Psoas muscle (tissue), 8 donors: ENCODE results near the gene TRIM8. TPM values are rescaled to one million over a fixed set of nuclear protein-coding genes. Genes with fewer than 3 reads are reported as not detected.

Experiments
- ATAC-seq, 4 donors: fragments of 200-7000 bp; cut with Tn5 transposase; one replicate each; pipeline ENCODE4 v1.9.1; 2020; ENCODE audit warnings: moderate library complexity in 3 of 4, mild to moderate bottlenecking in 2 of 4
- DNase-seq, 2 donors: peaks; one replicate each; pipeline ENCODE4 v3.0.0-alpha.2; 2020
- H3K27ac ChIP-seq: fragments of 200-600 bp; one replicate; pipeline ENCODE4 v1.8.0; 2022
- H3K27me3 ChIP-seq, 3 donors: fragments of 200-600 bp in 1 of 3; one replicate each; pipeline versions ENCODE4 v1.6.1 to v1.8.0; 2013 to 2022; ENCODE audit warnings: low read length in 2 of 3, mild to moderate bottlenecking in 2 of 3, moderate library complexity in 1 of 3; ENCODE audit not compliant: insufficient read depth in 3 of 3
- H3K36me3 ChIP-seq, 2 donors: fragments of 200-600 bp in 1 of 2; one replicate each; pipeline versions ENCODE4 v1.6.1 to v1.8.0; 2013 to 2022; ENCODE audit warnings: low read depth in 1 of 2, mild to moderate bottlenecking in 1 of 2, moderate library complexity in 1 of 2; ENCODE audit not compliant: insufficient read depth in 1 of 2
- H3K4me1 ChIP-seq: fragments of 200-600 bp; one replicate; pipeline ENCODE4 v1.8.0; 2022
- H3K4me3 ChIP-seq: fragments of 200-600 bp; one replicate; pipeline ENCODE4 v1.8.0; 2022; ENCODE audit warnings: mild to moderate bottlenecking
- H3K9me3 ChIP-seq: fragments of 200-600 bp; one replicate; pipeline ENCODE4 v1.8.0; 2022
- WGBS, 3 donors: extraction: QIAGEN DNeasy Blood & Tissue Kit; methylation state at CpG; one replicate each; pipeline versions ENCODE4 v1.1.6 to v1.1.7; 2013; 5-methylcytosine and 5-hydroxymethylcytosine counted together
- intact Hi-C, 2 donors: fragments of 100-400 bp; cut with DNase I; formaldehyde crosslinking; loops; one replicate each; pipeline versions ENCODE4 v1.11.0 to v1.14.2; 2022
- polyA plus RNA-seq, 3 donors: library from polyadenylated mRNA; stranded (reverse); fragments of 200-250 nt; gene quantifications; one replicate each; pipeline ENCODE4 v1.2.3, GENCODE V29; 2013
- total RNA-seq, 4 donors: library from RNA; stranded (reverse); fragmentation: NEBNext Ultra II Directional in 2 of 4; extraction: Animal tissue kit (Norgen Biotek cat#: 25700) in 2 of 4; gene quantifications; one replicate each; pipeline versions ENCODE4 v1.2.1 to v1.2.4, GENCODE V29; 2021 to 2023
- TF ChIP-seq, protein P1 (sequence below): fragments of 200-600 bp; IDR thresholded peaks from one replicate; pipeline ENCODE4 v1.8.0; 2022; ENCODE audit warnings: antibody characterized with exemption
- donor health status: healthy with polysubstance abuse.
- donor health status: DM: no; HTN: no; CAD: no; lungs with moderate emphysema.
- donor health status: Bipolar disorder and iron deficiency.
- donor health status: healthy.
- donor health status: DM: yes; HTN: yes; CAD: no.
- donor health status: DM: no; HTN: no; CAD: no.
- donor health status: DM: no; HTN: no; CAD: no.
- donor health status: DM: yes; HTN: yes; CAD: no.

The TRIM8 gene
- total and polyA plus RNA-seq, 7 donors = 57.6 to 166 (median 97.2) TPM

DNA sequence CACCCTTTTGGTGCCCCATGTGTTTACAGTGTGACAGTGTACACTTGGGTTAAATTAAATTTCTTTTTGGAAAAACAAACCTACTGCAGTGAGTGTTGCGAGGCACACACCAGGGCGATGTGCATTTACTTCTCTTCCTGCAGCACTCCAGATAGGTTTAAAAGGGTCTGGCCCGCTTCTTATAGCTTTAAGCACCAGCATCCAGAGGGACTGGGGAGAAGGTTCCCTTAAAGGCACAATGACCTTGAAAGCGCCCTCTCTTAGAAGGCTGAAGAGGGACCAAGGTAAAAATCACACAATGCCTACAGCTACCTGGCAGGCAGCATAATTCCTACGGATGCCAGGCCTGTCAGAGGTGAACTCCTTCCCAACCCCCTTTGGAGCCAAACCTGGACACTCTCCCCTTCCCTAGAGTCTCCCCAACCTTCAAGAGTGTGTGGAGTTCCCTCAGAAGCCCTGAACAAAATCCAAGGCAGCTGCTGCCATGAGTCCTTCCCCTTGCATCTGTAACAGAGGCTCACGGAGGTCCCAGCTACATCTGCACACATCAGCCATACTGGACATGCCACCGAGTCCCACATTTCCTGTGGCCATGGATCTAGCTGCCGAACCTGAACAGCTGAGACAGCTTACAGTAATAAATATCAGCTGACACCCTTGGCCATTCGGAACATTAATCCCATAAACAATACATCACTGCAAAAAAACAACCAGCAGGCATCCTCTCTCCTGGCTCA lies 33.2 kb downstream of the TRIM8 start:
- Histone ChIP-seq H3K36me3 (no peaks in the 10 kb centered on the region), H3K27me3 (no peaks in the 10 kb centered on the region), H3K9me3 (no peaks in the 10 kb centered on the region), H3K4me1 (peaks cover 45% of the 10 kb centered on the region), H3K27ac (peak overlapping the region; percentile 2), H3K4me3 (no peak overlapping the region)
- intact Hi-C loops = no loop called here
- DNase-seq (no peak), ATAC-seq (peak in 2 of 4 donors; percentile 1 to 25)
- WGBS, 3 donors = 48 to 54% (median 51%) methylated on average over 9 of the region's 9 CpGs
- TF ChIP-seq, protein P1, sequence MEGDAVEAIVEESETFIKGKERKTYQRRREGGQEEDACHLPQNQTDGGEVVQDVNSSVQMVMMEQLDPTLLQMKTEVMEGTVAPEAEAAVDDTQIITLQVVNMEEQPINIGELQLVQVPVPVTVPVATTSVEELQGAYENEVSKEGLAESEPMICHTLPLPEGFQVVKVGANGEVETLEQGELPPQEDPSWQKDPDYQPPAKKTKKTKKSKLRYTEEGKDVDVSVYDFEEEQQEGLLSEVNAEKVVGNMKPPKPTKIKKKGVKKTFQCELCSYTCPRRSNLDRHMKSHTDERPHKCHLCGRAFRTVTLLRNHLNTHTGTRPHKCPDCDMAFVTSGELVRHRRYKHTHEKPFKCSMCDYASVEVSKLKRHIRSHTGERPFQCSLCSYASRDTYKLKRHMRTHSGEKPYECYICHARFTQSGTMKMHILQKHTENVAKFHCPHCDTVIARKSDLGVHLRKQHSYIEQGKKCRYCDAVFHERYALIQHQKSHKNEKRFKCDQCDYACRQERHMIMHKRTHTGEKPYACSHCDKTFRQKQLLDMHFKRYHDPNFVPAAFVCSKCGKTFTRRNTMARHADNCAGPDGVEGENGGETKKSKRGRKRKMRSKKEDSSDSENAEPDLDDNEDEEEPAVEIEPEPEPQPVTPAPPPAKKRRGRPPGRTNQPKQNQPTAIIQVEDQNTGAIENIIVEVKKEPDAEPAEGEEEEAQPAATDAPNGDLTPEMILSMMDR = no peak

DNA sequence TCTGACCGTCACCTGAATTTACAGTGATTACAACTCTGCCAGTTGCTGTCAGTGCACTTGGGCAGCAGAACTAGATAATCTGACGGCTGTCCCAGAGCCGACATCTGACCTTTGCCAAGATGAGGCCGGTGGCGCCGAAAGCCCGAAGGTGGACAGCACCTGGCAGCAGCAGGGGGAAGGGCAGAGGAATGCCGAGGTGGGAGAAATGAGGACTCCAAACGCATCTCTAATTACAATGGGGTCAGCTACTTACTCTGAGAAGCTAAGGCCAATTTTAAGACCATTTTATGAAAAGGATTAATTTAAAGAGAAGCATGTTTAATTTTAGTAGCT lies 33.8 kb downstream of the TRIM8 start:
- no peak for DNase-seq
- no peak overlapping the region for H3K27ac ChIP-seq
- H3K36me3 ChIP-seq = no peaks in the 10 kb centered on the region
- TF ChIP-seq, protein P1 = no peak
- ATAC-seq = peak in 3 of 4 donors; percentile 25 to 31 (median 27)
- no peak overlapping the region for H3K4me3 ChIP-seq
- H3K4me1 ChIP-seq = peaks cover 42% of the 10 kb centered on the region
- no peaks in the 10 kb centered on the region for H3K9me3 ChIP-seq
- no peaks in the 10 kb centered on the region for H3K27me3 ChIP-seq
- 20 to 38% (median 28%) methylated on average over 9 of the region's 9 CpGs for WGBS, 3 donors
- intact Hi-C loops = no loop called here

DNA sequence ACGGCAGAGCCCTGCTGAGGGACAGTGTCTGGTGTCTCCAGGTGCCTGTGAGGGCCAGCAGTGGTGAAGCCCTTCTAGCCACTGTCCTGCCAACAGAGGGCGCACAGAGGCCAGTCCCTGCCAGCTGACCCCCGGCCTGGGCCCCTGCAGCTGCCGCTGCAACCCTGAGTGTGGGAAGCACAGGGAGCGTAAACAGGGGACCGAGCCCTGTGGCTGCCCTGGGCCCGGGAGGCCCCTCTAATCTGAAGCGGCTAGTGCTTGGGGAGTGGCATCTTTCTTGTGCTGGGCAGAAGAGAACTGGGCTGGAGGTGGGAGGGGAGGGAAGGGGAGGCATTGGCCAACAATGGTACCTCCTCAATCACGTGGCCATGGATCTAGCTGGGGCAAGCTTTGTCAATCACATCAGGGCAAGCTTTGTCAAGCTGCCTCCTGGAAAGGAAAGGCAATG lies 34.6 kb downstream of the TRIM8 start:
- Histone ChIP-seq H3K27ac (no peak overlapping the region), H3K4me1 (peaks cover 34% of the 10 kb centered on the region), H3K4me3 (peak overlapping the region; percentile 34), H3K9me3 (no peaks in the 10 kb centered on the region), H3K27me3 (no peaks in the 10 kb centered on the region), H3K36me3 (no peaks in the 10 kb centered on the region)
- DNase-seq (peak; percentile 66 to 82), ATAC-seq (peak; percentile 83 to 86 (median 86))
- intact Hi-C loops = no loop called here
- WGBS, 3 donors = 10 to 15% (median 14%) methylated on average over 9 of the region's 9 CpGs
- TF ChIP-seq, protein P1 = peak; percentile 68

GRCh38 chr10:102679596-102679995 lies 35.3 kb downstream of the TRIM8 start:
- no peak overlapping the region for H3K27ac ChIP-seq
- intact Hi-C loops = no loop called here
- H3K36me3 ChIP-seq = peaks cover 0 to 3% of the 10 kb centered on the region in 2 donors
- peaks cover 28% of the 10 kb centered on the region for H3K4me1 ChIP-seq
- TF ChIP-seq, protein P1 = no peak
- DNase-seq (no peak), ATAC-seq (no peak)
- H3K27me3 ChIP-seq = no peaks in the 10 kb centered on the region
- no peak overlapping the region for H3K4me3 ChIP-seq
- no peaks in the 10 kb centered on the region for H3K9me3 ChIP-seq
- 96 to 99% (median 97%) methylated on average over 4 of the region's 4 CpGs for WGBS, 3 donors

DNA sequence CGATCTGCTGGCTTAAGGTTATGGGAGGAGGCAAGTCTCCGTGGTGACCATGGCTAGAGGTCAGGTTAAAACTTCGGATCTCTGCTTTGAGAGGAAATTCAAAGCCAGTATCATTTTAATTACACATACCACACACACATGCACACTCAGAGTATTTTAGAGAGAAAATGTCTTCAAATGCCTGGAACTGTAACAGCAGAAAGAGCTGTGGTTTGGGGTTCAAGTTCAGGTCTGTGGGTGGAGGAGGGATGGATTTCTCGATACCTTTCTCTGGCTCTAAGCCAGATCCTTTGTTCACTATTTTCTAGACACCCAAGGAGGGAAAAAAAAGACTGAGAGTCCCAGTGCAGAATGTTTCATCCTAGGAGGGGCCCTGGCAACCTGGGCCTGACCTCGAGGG lies 37.4 kb downstream of the TRIM8 start:
- Histone ChIP-seq H3K4me3 (no peak overlapping the region), H3K4me1 (peaks cover 12% of the 10 kb centered on the region), H3K27ac (no peak overlapping the region), H3K27me3 (no peaks in the 10 kb centered on the region), H3K9me3 (no peaks in the 10 kb centered on the region), H3K36me3 (peaks cover 0 to 14% of the 10 kb centered on the region in 2 donors)
- ATAC-seq = no peak
- WGBS, 3 donors = 90 to 94% (median 91%) methylated on average over 5 of the region's 5 CpGs
- intact Hi-C loops = no loop called here
- TF ChIP-seq, protein P1 = no peak
- no peak for DNase-seq
